Endothelial cell of umbilical vein (primary cell): Measurements from ENCODE around the gene USH1G. TPM values are rescaled to one million over a fixed set of nuclear protein-coding genes. Genes with fewer than 3 reads are reported as not detected.

Source experiments
- BruUV-seq: library from RNA; stranded (reverse); fragments of 400-500 nt; replicated peaks from 2 replicates; lab custom pipeline; 2021; lab: Mats Ljungman, UMichigan
- CTCF ChIA-PET: fragments of 300-600, 350-600 bp; sonication (Branson Sonifier 250); formaldehyde crosslinking; loops from one replicate; lab custom pipeline; 2021; ENCODE audit warnings: antibody characterized with exemption, inconsistent platforms; lab: Charles Lee
- POLR2A ChIA-PET: fragments of 300-600, 350-600 bp; sonication (Branson Sonifier 250); formaldehyde crosslinking; loops from one replicate; lab custom pipeline; 2021; ENCODE audit warnings: antibody characterized with exemption, inconsistent platforms; lab: Charles Lee
- DNase-seq: peaks from one replicate; pipeline ENCODE4 v3.0.0-alpha.2; 2011; ENCODE audit warnings: low read depth, low spot score
- FAIRE-seq: peaks from 2 replicates; lab custom pipeline; 2011; peaks lifted over from hg19 to GRCh38; lab: Jason Lieb, UNC
- H2AFZ ChIP-seq: 2 replicates; pipeline ENCODE4 v1.6.0; 2012; ENCODE audit warnings: low read depth, low read length, control low read depth, inconsistent platforms
- H3K27ac ChIP-seq: 2 replicates; pipeline ENCODE4 v1.5.1; 2011; ENCODE audit warnings: low read depth, mild to moderate bottlenecking, control low read depth, low read length, moderate library complexity; ENCODE audit not compliant: insufficient read depth
- H3K27me3 ChIP-seq, 2 experiments: 2 replicates each; pipeline versions ENCODE4 v1.6.0 to v1.6.1; 2011; ENCODE audit warnings: low read length in 2 of 2, mixed read lengths in 1 of 2; ENCODE audit not compliant: control insufficient read depth in 2 of 2, insufficient read depth in 2 of 2
- H3K36me3 ChIP-seq, 2 experiments: 2 replicates in 1 of 2; 3 replicates in 1 of 2; pipeline ENCODE4 v1.5.1; 2011; ENCODE audit warnings: low read length in 2 of 2, mild to moderate bottlenecking in 1 of 2, moderate library complexity in 1 of 2; ENCODE audit not compliant: control insufficient read depth in 2 of 2, insufficient read depth in 2 of 2; ENCODE audit errors: extremely low read depth in 1 of 2
- H3K4me1 ChIP-seq: 3 replicates; pipeline ENCODE4 v1.5.1; 2011; ENCODE audit warnings: mild to moderate bottlenecking, low read length; ENCODE audit not compliant: control insufficient read depth, insufficient read depth; ENCODE audit errors: extremely low read depth
- H3K4me2 ChIP-seq: 2 replicates; pipeline ENCODE4 v1.6.1; 2011; ENCODE audit warnings: low read length, control low read depth, mixed read lengths; ENCODE audit not compliant: insufficient read depth
- H3K4me3 ChIP-seq, 3 experiments: fragments of 200-600 bp in 1 of 3; sonication (generic), shearing (Covaris generic) in 1 of 3; replicated peaks in 1 of 3; 2 replicates each; pipeline ENCODE4 v1.5.1; 2011 to 2016; ENCODE audit warnings: control low read depth in 3 of 3, low read length in 3 of 3, mild to moderate bottlenecking in 2 of 3, inconsistent platforms in 1 of 3, low read depth in 1 of 3, moderate library complexity in 1 of 3; ENCODE audit not compliant: insufficient read depth in 1 of 3
- H3K79me2 ChIP-seq: 2 replicates; pipeline ENCODE4 v1.6.0; 2012; ENCODE audit warnings: low read length, inconsistent platforms; ENCODE audit not compliant: control insufficient read depth, insufficient read depth
- H3K9ac ChIP-seq: replicated peaks from 2 replicates; pipeline ENCODE3; 2011; ENCODE audit warnings: low read length, control low read depth; ENCODE audit not compliant: insufficient read depth; ENCODE audit errors: extremely low read depth
- H3K9me1 ChIP-seq: replicated peaks from 3 replicates; pipeline ENCODE4 v1.6.0; 2011; ENCODE audit warnings: mild to moderate bottlenecking, low read length; ENCODE audit not compliant: control insufficient read depth, insufficient read depth; ENCODE audit errors: extremely low read depth
- H3K9me3 ChIP-seq: replicated peaks from 2 replicates; pipeline ENCODE4 v1.5.1; 2012; ENCODE audit warnings: low read length, inconsistent platforms; ENCODE audit not compliant: control insufficient read depth, insufficient read depth
- H4K20me1 ChIP-seq: replicated peaks from 2 replicates; pipeline ENCODE3; 2011; ENCODE audit warnings: mild to moderate bottlenecking, low read length; ENCODE audit not compliant: control insufficient read depth, insufficient read depth; ENCODE audit errors: extremely low read depth
- CTCF ChIP-seq, 2 donors: IDR thresholded peaks; 1 replicate in 1 of 2; 2 replicates in 1 of 2; pipeline ENCODE4 v1.5.1; 2011; ENCODE audit warnings: low read length in 2 of 2, mild to moderate bottlenecking in 2 of 2, moderate library complexity in 2 of 2, control low read depth in 1 of 2, inconsistent platforms in 1 of 2, low read depth in 1 of 2; ENCODE audit not compliant: insufficient read depth in 1 of 2; ENCODE audit errors: extremely low read depth in 1 of 2
- EZH2 ChIP-seq: IDR thresholded peaks from 2 replicates; pipeline ENCODE4 v1.6.1; 2012; ENCODE audit warnings: borderline replicate concordance, low read depth, mild to moderate bottlenecking, moderate library complexity, low read length, inconsistent platforms; ENCODE audit not compliant: severe bottlenecking
- FOS ChIP-seq: IDR thresholded peaks from 2 replicates; pipeline ENCODE4 v1.6.1; 2011; ENCODE audit warnings: mild to moderate bottlenecking, low read length, moderate library complexity, borderline replicate concordance; ENCODE audit not compliant: insufficient read depth
- GATA2 ChIP-seq: IDR thresholded peaks from 2 replicates; pipeline ENCODE4 v1.7.0; 2011; ENCODE audit warnings: low read depth, mild to moderate bottlenecking, moderate library complexity, mixed read lengths, low read length; ENCODE audit not compliant: insufficient read length, insufficient read depth
- JUN ChIP-seq: IDR thresholded peaks from 2 replicates; pipeline ENCODE4 v1.6.1; 2011; ENCODE audit warnings: borderline replicate concordance, low read depth; ENCODE audit not compliant: insufficient read length, insufficient read depth
- MAX ChIP-seq: IDR thresholded peaks from 2 replicates; pipeline ENCODE4 v1.6.1; 2011; ENCODE audit not compliant: insufficient read depth, insufficient read length
- MYC ChIP-seq: IDR thresholded peaks from one replicate; pipeline ENCODE4 v1.6.1; 2011; ENCODE audit warnings: mild to moderate bottlenecking, low read depth, low read length
- POLR2A ChIP-seq: IDR thresholded peaks from 2 replicates; pipeline ENCODE4 v1.6.1; 2012; ENCODE audit warnings: low read depth, mild to moderate bottlenecking, control low read depth, low read length
- POLR2AphosphoS5 ChIP-seq: IDR thresholded peaks from 2 replicates; pipeline ENCODE4 v1.6.1; 2012; ENCODE audit warnings: low read depth, mild to moderate bottlenecking, control low read depth, low read length, moderate library complexity; ENCODE audit not compliant: insufficient read depth
- dilution Hi-C: fragments of 300-500 bp; cut with MboI; formaldehyde crosslinking; loops from one replicate; pipeline ENCODE4 v1.15.0; 2019; ENCODE audit warnings: low sequenced_read_pairs; ENCODE audit not compliant: extremely low pct_ligation_motif_present
- intact Hi-C: fragments of 100-400 bp; cut with micrococcal nuclease; formaldehyde crosslinking; loops from one replicate; pipeline ENCODE4 v1.10.0; 2022
- polyA plus RNA-seq, 4 experiments: library from polyadenylated mRNA; depleted of rRNA in 3 of 4; stranded (reverse) in 3 of 4; unstranded in 1 of 4; fragments of >200 nt; gene quantifications; 2 replicates each; pipeline versions ENCODE4 v1.2.1 to v1.2.3, GENCODE V29; 2011 to 2012; ENCODE audit warnings: missing spikeins in 1 of 4
- total RNA-seq: library from RNA; stranded (reverse); gene quantifications from 2 replicates; pipeline ENCODE4 v1.2.3, GENCODE V29; 2021

Gene USH1G
- total and polyA plus RNA-seq, 2 donors (not counting 3 experiments of a cell fraction or from before 2014, with no cell fraction given) = not detected

DNA sequence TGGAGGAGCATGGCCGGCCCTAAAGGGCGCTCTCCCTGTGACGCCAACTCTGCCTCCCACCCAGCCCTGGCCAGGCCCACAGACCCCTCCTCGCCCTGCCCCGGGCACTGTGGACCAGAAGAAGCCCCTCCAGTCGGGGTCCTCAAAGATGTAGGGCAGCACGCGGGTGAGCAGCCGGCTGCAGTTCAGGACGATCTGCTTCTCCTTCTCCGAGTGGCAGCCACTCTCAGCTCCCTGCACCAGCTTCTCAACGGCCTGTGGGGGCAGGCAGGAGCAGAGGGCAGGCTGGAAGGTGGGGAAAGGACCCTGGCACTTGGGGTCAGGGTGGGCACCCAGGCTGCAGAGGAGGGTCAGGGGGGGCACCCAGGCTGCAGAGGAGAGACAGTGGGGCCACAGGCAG, 40.6 kb upstream of the USH1G start:
- Histone ChIP-seq H3K27me3 (no peaks in the 10 kb centered on the region), H3K4me3 (no peak overlapping the region), H3K79me2 (no peaks in the 10 kb centered on the region), H3K27ac (no peak overlapping the region), H4K20me1 (no peaks in the 10 kb centered on the region), H3K4me1 (no peaks in the 10 kb centered on the region), H2AFZ (no peak overlapping the region), H3K36me3 (no peaks in the 10 kb centered on the region), H3K9me1 (no peaks in the 10 kb centered on the region), H3K9ac (no peak overlapping the region), H3K9me3 (no peaks in the 10 kb centered on the region), H3K4me2 (no peak overlapping the region)
- POLR2A ChIA-PET = no interaction called here
- dilution Hi-C loops (no loop called here), intact Hi-C loops (no loop called here)
- TF ChIP-seq GATA2 = no peak
- no peak for TF ChIP-seq POLR2A
- TF ChIP-seq MYC = no peak
- no peak for TF ChIP-seq JUN
- TF ChIP-seq CTCF (IDR thresholded peaks at IDR 0.05; ENCODE audit: extremely low read depth in 1 of 2, insufficient read depth in 1 of 2, low read depth in 1 of 2, low read length in 2 of 2) = no peak
- no peak for TF ChIP-seq MAX
- no peak for TF ChIP-seq EZH2
- no peak for TF ChIP-seq FOS
- TF ChIP-seq POLR2AphosphoS5 = no peak
- no peak for FAIRE-seq
- CTCF ChIA-PET = interaction anchor here (0.6 to 4.8 kb wide), 11 partner anchors 8 to 238 kb away, joined by 3 to 134 read pairs (median 3); partner anchors contain the start of genes CDR2L, HID1, MRPL58 and OTOP2
- DNase-seq = no peak
- BruUV-seq = no TSS peak
